Osteocyte (in vitro differentiated cells): ENCODE measurements around the gene TNS3. TPM values are rescaled to one million over a fixed set of nuclear protein-coding genes. Genes with fewer than 3 reads are reported as not detected.

Experiments
- DNase-seq: peaks from one replicate; pipeline ENCODE4 v3.0.0; 2021; ENCODE audit warnings: mixed read lengths; ENCODE audit not compliant: unreplicated experiment; ENCODE audit errors: extremely low spot score
- H3K27ac Mint-ChIP-seq: one replicate; pipeline ENCODE4 v1.8.0; 2021; ENCODE audit warnings: mild to moderate bottlenecking, mixed read lengths; ENCODE audit not compliant: unreplicated experiment
- H3K27me3 Mint-ChIP-seq: one replicate; pipeline ENCODE4 v1.8.0; 2021; ENCODE audit warnings: mixed read lengths; ENCODE audit not compliant: unreplicated experiment
- H3K36me3 Mint-ChIP-seq: one replicate; pipeline ENCODE4 v1.8.0; 2021; ENCODE audit warnings: mixed read lengths; ENCODE audit not compliant: unreplicated experiment
- H3K4me1 Mint-ChIP-seq: one replicate; pipeline ENCODE4 v1.8.0; 2021; ENCODE audit warnings: mixed read lengths; ENCODE audit not compliant: unreplicated experiment
- H3K4me3 Mint-ChIP-seq: one replicate; pipeline ENCODE4 v1.8.0; 2021; ENCODE audit warnings: mild to moderate bottlenecking, moderate library complexity, mixed read lengths; ENCODE audit not compliant: unreplicated experiment
- H3K9me3 Mint-ChIP-seq: one replicate; pipeline ENCODE4 v1.8.0; 2021; ENCODE audit warnings: mixed read lengths; ENCODE audit not compliant: unreplicated experiment
- CTCF ChIP-seq: fragments of 200-600 bp; sonication (generic); IDR thresholded peaks from 2 replicates; pipeline ENCODE4 v1.5.0; 2021; ENCODE audit warnings: antibody characterized with exemption, mild to moderate bottlenecking, moderate library complexity
- total RNA-seq: library from RNA; stranded (reverse); gene quantifications from 2 replicates; pipeline ENCODE4 v1.2.1, GENCODE V29; 2021

Gene TNS3
- total RNA-seq, 1 donor from 2014 or later, result 93.8 TPM

GRCh38 chr7:47580175-47580706, 1.7 kb downstream of the TNS3 start:
- H3K4me3 Mint-ChIP-seq, result peak overlapping the region; percentile 95
- no peak for TF ChIP-seq CTCF
- peaks cover 2% of the 10 kb centered on the region for H3K36me3 Mint-ChIP-seq
- H3K9me3 Mint-ChIP-seq, result no peaks in the 10 kb centered on the region
- H3K4me1 Mint-ChIP-seq, result peaks cover 89% of the 10 kb centered on the region
- no peaks in the 10 kb centered on the region for H3K27me3 Mint-ChIP-seq
- peak overlapping the region; percentile 86 for H3K27ac Mint-ChIP-seq
- DNase-seq, result no peak

GRCh38 chr7:47579458-47579857, 2.5 kb downstream of the TNS3 start:
- Mint-ChIP-seq H3K4me3 (peak overlapping the region; percentile 95), H3K9me3 (no peaks in the 10 kb centered on the region), H3K27me3 (no peaks in the 10 kb centered on the region), H3K4me1 (peaks cover 89% of the 10 kb centered on the region), H3K27ac (peak overlapping the region; percentile 83), H3K36me3 (peaks cover 2% of the 10 kb centered on the region)
- DNase-seq, result no peak
- no peak for TF ChIP-seq CTCF

- no peak for TF ChIP-seq CTCF
- DNase-seq, result no peak
- H3K4me1 Mint-ChIP-seq, result peaks cover 89% of the 10 kb centered on the region
- H3K27ac Mint-ChIP-seq, result peak overlapping the region; percentile 83
- H3K27me3 Mint-ChIP-seq, result no peaks in the 10 kb centered on the region
- H3K4me3 Mint-ChIP-seq, result peak overlapping the region; percentile 37
- peaks cover 2% of the 10 kb centered on the region for H3K36me3 Mint-ChIP-seq
- H3K9me3 Mint-ChIP-seq, result no peaks in the 10 kb centered on the region
Measured at GRCh38 chr7:47578579-47579270, 3.2 kb downstream of the TNS3 start.

DNA sequence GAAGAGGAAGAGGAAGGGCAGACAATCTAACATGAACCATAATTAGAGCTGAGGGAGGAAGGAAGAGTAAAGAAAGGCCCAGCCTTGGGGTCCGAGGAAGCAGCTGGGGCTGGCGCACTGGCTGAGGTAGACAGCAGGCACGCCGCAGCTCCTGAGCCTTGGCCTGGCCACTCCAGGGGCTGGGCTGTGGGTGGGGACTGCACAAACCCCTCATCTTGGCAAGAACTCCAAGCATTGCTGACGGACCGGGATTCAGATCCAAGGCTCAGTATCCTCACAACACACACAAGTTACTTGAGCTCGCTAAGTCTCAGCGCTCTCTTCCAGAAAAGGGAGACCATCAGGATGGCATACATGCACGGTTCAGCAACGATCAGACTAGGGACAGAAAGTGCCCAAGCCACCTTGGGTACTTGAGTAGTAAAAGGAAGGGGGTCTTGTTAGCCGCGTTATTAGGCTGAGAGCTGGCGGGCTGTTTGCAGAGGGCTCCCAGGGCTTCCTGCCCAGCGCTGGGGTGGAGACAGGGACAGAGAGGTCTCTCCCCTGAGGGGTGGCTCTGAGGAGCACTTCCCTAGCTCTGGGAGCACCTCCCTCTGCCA, 4.5 kb downstream of the TNS3 start:
- DNase-seq, result no peak
- Mint-ChIP-seq H3K27me3 (no peaks in the 10 kb centered on the region), H3K4me3 (no peak overlapping the region), H3K4me1 (peaks cover 89% of the 10 kb centered on the region), H3K36me3 (peaks cover 2% of the 10 kb centered on the region), H3K9me3 (no peaks in the 10 kb centered on the region), H3K27ac (peak overlapping the region; percentile 69)
- no peak for TF ChIP-seq CTCF

DNA sequence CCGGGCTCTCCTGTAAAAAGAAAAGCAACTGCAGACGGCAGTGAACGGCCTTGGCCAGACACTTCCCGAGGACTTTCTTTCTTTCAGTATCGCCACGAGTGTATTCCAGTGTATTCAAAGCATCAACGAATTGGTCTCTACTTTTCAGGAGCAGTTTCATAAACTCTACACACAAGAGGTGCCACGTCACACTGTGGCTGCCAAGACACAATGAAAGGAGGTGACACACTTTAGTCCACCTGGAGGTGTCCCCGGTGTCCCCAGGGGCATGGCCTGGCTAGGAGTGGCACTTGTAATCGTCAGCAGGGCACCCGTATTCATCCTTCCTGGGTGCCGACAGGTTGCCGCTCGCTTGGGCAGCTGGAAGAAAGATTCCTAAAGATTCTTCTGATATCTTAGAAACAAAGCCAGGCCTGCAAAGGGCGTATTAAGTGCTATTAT, 5.0 kb downstream of the TNS3 start:
- Mint-ChIP-seq H3K36me3 (peaks cover 2% of the 10 kb centered on the region), H3K9me3 (no peaks in the 10 kb centered on the region), H3K4me3 (peak overlapping the region; percentile 8), H3K27ac (peak overlapping the region; percentile 69), H3K4me1 (peaks cover 92% of the 10 kb centered on the region), H3K27me3 (no peaks in the 10 kb centered on the region)
- TF ChIP-seq CTCF, result no peak
- no peak for DNase-seq
